ENCODE data around the gene GNMT. TPM values are rescaled to one million over a fixed set of nuclear protein-coding genes. Genes with fewer than 3 reads are reported as not detected.

GNMT gene
- total and polyA plus RNA-seq, 4 donors = 10.5 to 163 (median 130) TPM

GRCh38 chr6:42968126-42968701 lies 7.7 kb downstream of the GNMT start:
- Histone ChIP-seq H3K9ac (ENCODE audit: low read depth in 1 of 2, low read length in 2 of 2) (no peak overlapping the region), H3K9me3 (ENCODE audit: control insufficient read depth in 4 of 4, low read length in 3 of 4) (no peaks in the 10 kb centered on the region), H3K36me3 (ENCODE audit: control insufficient read depth in 4 of 4, insufficient read depth in 3 of 4, low read depth in 1 of 4, low read length in 3 of 4) (peaks cover 10 to 40% (median 25%) of the 10 kb centered on the region in 4 donors), H3K4me1 (ENCODE audit: control insufficient read depth in 4 of 4, insufficient read depth in 4 of 4, low read length in 3 of 4) (peaks cover 0 to 9% (median 2%) of the 10 kb centered on the region in 4 donors), H3K27ac (ENCODE audit: low read depth in 1 of 2, low read length in 2 of 2) (no peak overlapping the region), H3K4me3 (ENCODE audit: low read depth in 1 of 3, low read length in 3 of 3) (no peak overlapping the region), H3K27me3 (ENCODE audit: control insufficient read depth in 4 of 4, insufficient read depth in 4 of 4, low read length in 3 of 4) (no peaks in the 10 kb centered on the region)
- 93% methylated on average over 12 of the region's 12 CpGs for WGBS
- no peak for DNase-seq (ENCODE audit: low spot score)
- TF ChIP-seq ATF3 (IDR thresholded peaks at IDR 0.05) (no peak), JUND (IDR thresholded peaks at IDR 0.05) (no peak), RXRA (IDR thresholded peaks at IDR 0.05) (no peak), CTCF (IDR thresholded peaks at IDR 0.05; ENCODE audit: low read depth, low read length, missing input control) (no peak), TAF1 (conservative IDR thresholded peaks at IDR 0.05) (no peak), REST (IDR thresholded peaks at IDR 0.05) (no peak), RAD21 (IDR thresholded peaks at IDR 0.05) (no peak)

- Histone ChIP-seq H3K36me3 (ENCODE audit: control insufficient read depth in 4 of 4, insufficient read depth in 3 of 4, low read depth in 1 of 4, low read length in 3 of 4) (peaks cover 10 to 36% (median 21%) of the 10 kb centered on the region in 4 donors), H3K27me3 (ENCODE audit: control insufficient read depth in 4 of 4, insufficient read depth in 4 of 4, low read length in 3 of 4) (no peaks in the 10 kb centered on the region), H3K27ac (ENCODE audit: low read depth in 1 of 2, low read length in 2 of 2) (no peak overlapping the region), H3K4me1 (ENCODE audit: control insufficient read depth in 4 of 4, insufficient read depth in 4 of 4, low read length in 3 of 4) (peaks cover 0 to 9% (median 1%) of the 10 kb centered on the region in 4 donors), H3K9ac (ENCODE audit: low read depth in 1 of 2, low read length in 2 of 2) (no peak overlapping the region), H3K4me3 (ENCODE audit: low read depth in 1 of 3, low read length in 3 of 3) (no peak overlapping the region), H3K9me3 (ENCODE audit: control insufficient read depth in 4 of 4, low read length in 3 of 4) (no peaks in the 10 kb centered on the region)
- TF ChIP-seq RXRA (IDR thresholded peaks at IDR 0.05) (no peak), JUND (IDR thresholded peaks at IDR 0.05) (no peak), HNF4G (IDR thresholded peaks at IDR 0.05) (no peak), HNF4A (conservative IDR thresholded peaks at IDR 0.05) (no peak), REST (IDR thresholded peaks at IDR 0.05) (no peak), MAX (IDR thresholded peaks at IDR 0.05) (no peak), ATF3 (IDR thresholded peaks at IDR 0.05) (no peak), GABPA (IDR thresholded peaks at IDR 0.05 in 1 of 2, conservative IDR thresholded peaks at IDR 0.05 in 1 of 2) (no peak), SP1 (IDR thresholded peaks at IDR 0.05) (no peak)
- DNase-seq (ENCODE audit: low spot score) = no peak
- WGBS = 81% methylated on average over 4 of the region's 4 CpGs
Measured at GRCh38 chr6:42968783-42969182, 8.2 kb downstream of the GNMT start.
